SK-N-MC (cell line): Measurements from ENCODE around the gene DGUOK.

ENCODE experiments used
- FOXP2 ChIP-seq: optimal IDR thresholded peaks from 2 replicates; pipeline ENCODE3; 2011; ENCODE audit warnings: mild to moderate bottlenecking, moderate library complexity; ENCODE audit not compliant: insufficient read depth; ENCODE audit errors: extremely low read length, control extremely low read depth
- POLR2AphosphoS5 ChIP-seq: IDR thresholded peaks from 2 replicates; pipeline ENCODE4 v1.6.1; 2012; ENCODE audit warnings: mild to moderate bottlenecking, low read depth, low read length, borderline replicate concordance

GRCh38 chr2:73897240-73897583 is 29.5 kb upstream of the DGUOK start:
- TF ChIP-seq POLR2AphosphoS5 = no peak
- no peak for TF ChIP-seq FOXP2
